SHP77 (cell line): ENCODE results near the gene RNF130.
A peak's percentile ranks its signal among the peaks of the same experiment; 100 is the strongest.

ENCODE experiments used
- DNase-seq, 2 experiments: peaks; one replicate each; lab custom pipeline; 2025; lab: John Stamatoyannopoulos, UW

Gene RNF130

DNA sequence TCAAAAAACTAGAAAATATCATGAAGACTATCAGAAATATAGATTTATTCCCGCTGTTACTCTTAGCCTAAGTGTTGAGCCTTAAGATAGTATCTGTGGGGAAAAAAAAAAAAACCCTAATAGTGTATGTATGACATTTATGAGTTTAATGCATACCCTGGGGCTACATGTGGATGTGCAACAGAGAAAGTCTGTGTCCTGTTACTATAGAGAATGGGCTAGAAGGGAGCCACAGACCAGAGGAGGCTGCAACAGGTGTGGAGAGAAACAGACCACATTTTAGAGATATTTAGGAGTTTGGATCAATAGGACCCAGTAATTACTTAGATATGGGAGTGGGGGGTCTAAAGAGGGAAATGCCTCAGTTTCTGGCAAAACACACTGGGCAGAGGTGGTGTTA, 15.4 kb downstream of the RNF130 start:
- DNase-seq = no peak

DNA sequence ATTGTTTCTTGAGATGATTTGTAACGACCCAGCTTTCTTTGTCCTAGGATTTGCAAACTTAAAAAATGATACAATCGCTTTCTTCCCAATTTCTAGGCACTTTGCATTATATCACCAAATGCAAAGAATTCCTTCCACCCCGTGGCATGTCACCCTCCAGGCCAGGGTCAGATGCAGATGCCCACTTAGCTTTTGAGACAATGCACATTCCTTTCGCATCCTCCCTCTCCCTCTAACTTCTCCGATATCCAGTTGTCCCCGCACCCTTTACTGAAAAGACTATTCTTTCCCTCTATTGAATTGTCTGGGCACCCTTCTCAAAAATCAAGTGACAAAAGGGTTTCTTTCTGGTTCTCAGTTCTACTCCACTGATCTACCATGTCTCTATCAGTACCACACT, 17.3 kb downstream of the RNF130 start:
- DNase-seq = no peak

DNA sequence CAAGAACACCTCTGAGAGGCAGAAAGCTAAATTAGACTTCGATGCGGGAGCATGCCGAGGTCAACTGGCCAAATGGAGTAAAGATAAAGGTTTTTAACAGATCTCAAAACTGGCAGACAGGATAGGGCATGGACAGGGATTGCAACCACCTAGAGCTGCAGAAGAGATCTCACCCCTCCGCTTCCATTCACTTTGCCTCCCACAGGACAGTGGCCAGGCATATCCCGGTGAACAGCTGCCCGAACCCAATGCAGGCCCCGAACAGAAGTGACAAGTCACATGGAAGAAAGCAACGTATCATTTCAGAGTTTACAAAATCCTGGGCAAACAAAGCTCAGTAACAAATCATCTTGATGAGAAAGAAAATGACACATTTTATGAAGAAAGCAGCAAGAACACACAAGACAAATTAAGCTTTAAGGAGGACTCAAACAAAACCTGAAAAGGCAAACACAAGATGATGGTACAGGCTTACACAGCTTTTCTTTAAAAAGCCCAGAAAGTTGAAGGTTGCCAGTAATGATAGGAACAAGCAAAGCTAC, 18.4 kb downstream of the RNF130 start:
- no peak for DNase-seq

DNA sequence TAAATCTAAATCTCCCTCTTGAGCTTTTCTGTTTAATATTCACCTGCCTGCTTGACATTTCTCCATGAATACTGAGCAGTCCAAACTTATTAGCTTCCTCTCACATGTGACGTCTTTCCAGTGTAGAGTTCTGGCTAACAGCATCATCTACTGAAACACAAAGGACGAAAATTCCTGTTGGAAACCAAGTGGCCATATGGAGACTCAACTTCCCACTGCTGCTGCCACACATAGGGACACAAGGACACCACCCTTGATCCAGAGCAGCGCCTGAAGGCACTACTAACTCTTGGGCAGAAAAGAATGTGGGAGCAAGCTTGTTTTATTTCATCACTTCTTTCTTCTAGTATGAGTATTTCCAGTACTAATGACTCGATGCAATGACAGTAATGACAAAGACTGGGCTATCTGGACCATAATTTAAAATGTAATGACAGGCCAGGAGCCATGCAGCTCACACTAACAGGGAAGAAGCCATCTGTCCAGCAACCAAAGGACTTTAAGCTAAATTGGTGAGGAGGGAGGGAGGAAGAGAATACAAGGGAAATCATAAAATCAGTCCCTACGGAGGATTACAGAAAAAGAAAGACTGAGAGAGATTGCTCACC, 19.2 kb downstream of the RNF130 start:
- no peak for DNase-seq

DNA sequence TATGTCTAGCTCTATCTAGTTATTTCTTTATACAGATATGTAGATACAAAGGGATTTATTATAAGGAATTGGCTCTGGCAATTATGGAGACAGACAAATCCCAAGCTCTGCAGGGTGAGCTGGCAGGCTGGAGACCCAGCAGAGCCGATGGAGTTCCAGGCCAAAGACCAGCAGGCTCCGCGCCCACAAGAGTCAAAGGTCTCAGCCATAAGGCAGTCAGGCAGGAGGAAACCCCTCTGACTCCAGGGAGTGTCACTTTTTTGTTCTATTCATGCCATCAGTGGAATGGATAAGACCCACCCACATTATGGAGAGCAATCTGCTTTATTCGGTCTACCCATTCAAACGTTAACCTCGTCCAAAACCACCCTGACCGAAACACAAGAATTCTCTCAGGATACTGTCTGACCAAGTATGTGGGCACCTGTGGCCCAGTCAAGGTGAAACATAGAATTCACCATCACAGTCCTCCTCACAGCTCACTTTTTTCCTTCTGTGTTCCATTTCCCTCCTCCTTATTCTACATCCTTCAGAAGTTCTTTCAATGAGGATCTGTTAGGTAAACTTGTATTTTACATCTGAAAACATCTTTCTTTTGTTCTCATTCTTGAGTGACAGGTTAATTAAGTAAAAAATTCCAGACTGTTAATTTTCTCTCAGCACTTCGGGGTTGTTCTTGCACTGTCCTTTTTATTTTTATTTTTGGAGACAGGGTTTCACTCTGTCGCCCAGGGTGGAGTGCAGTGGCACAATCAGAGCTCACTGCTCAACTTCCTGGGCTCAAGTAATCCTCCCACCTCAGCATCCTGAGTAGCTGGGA, 21.2 kb downstream of the RNF130 start:
- DNase-seq = no peak

DNA sequence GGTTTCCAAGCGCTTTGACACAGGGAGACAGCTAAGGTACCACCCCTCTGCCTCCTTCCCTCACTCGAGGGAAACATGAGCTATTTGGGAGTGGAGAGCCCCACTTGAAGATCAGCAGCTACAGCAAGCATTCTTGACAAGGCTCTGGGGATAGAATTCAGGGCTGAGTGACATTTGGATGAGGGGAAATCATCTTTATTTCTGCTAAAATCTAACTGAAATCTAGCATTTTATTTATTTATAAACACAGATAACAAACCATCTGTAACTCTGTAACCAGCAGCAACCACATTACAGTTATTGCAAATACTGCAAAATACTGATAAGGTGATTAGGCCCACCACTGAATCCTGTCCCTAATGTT, 22.4 kb downstream of the RNF130 start:
- no peak for DNase-seq

DNA sequence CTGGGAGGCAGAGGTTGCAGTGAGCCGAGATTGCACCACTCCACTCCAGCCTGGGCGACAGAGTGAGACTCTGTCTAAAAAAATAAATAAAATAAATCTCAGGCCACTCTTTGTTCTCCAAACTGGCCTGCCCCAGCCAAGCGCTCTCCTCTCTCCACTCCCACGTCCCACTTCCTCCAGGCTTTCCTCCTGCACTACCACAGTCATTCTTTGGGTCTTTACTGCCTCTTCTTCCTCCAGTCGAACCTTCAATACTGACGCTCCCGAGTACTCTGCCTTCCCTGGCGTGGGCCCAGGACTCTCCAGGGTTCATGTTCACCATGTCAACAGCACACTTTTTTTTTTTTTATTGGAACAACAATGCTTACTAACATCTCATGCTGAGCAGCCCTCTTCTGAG, 23.9 kb downstream of the RNF130 start:
- no peak for DNase-seq

DNA sequence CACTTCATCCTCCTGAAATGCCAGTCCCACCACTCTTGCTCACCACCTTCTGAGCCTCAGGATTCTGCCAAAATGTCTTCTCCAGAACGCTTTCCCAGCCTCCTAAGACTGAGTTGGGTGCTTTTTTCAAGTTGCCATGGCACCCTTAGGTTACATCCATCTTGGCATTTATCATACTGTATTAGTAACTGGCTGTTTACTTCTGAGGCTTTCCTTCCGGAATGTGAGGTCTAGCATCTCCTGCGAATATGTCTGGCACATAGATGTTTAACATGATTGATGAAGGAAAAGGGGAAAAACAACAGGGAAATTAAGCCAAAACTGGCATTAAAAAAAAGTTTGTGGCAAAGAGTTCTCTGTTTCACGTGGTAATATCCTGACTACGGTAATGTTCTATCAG, 24.9 kb downstream of the RNF130 start:
- no peak for DNase-seq

DNA sequence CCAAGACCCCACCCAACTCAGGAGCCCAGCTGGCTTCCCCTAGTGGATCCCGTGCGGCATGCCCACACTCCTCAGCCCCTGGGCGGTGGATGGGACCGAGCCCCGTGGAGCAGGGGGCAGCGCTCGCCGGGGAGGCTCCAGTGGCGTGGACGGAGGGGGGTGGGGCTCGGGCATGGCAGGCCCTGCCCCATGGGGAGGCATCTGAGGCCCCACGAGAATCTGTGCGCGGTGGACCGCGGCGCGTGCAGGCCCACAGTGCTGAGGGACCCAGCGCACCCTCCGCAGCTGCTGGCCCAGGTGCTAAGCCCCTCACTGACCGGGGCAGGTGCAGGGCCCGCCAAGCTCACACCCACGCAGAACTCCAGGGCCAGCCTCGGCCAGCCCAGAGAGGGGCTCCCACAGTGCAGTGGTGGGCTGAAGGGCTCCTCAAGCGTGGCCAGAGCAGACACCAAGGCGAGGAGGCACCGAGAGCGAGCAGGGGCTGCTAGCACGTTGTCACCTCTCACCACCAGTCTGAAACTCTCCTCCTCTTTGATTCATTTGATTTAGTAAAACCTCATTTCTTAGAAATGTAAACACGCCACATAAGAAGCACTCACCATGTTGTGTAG, 25.6 kb downstream of the RNF130 start:
- DNase-seq = no peak

DNA sequence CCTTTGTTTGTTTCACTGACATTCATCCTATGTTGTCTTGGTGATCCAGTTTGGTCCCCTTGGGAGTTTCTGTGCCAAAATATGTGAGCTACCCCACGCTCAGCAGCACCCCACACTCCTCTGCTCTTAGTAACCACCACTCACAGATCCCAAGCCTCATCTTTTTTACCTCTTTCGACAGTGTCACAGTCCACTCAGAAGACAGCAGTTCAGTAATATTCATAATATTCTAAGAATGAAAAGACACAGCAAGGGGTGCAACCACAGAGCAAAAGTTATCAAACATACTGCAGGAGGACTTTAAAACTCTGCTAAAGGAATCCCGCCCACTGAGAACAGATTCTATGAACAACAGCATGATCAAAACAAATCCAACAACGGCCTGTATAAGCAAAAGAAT, 28.2 kb downstream of the RNF130 start:
- no peak for DNase-seq

DNA sequence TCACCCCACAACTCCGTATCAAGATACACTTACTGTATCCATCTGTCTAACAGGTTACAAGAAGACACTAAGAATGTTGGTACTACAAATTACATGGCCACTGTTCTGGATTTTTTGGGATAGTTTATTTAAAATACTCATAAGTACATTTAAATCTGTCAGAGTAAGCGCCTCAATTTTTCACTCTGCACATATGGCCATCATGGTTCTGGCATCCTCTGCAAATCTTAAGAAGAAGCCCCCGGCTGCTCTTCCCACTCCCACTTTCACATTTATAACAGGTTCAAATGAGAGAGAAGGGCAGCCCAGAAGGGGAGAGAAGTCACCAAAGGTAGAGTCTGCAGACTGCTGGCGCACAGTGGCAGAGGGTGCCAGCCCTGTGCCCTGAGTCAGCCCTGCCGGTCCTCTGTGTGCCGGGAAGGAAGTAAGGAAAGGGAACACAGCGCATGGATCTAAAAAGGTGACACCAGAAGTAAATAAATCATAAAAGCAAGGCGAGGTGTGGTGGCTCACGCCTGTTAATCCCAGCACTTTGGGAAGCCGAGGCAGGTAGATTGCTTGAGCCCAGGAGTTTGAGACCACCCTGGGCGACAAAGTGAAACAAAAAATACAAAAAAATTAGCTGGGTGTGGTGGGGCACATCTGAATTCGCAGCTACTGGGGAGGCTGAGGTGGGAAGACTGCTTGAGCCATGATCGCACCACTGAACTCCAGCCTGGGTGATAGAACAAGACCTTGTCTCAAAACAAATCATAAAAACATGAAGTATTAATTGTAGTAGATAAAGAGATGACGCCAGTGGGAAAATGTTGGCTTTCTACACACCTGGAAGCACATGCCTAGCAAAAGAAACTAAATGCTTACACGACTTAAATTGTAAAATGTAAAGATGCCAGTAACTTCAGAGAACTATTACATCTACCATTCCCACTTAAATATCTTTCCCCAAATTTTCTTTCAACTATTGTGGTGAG, 30.0 kb downstream of the RNF130 start:
- no peak for DNase-seq

DNA sequence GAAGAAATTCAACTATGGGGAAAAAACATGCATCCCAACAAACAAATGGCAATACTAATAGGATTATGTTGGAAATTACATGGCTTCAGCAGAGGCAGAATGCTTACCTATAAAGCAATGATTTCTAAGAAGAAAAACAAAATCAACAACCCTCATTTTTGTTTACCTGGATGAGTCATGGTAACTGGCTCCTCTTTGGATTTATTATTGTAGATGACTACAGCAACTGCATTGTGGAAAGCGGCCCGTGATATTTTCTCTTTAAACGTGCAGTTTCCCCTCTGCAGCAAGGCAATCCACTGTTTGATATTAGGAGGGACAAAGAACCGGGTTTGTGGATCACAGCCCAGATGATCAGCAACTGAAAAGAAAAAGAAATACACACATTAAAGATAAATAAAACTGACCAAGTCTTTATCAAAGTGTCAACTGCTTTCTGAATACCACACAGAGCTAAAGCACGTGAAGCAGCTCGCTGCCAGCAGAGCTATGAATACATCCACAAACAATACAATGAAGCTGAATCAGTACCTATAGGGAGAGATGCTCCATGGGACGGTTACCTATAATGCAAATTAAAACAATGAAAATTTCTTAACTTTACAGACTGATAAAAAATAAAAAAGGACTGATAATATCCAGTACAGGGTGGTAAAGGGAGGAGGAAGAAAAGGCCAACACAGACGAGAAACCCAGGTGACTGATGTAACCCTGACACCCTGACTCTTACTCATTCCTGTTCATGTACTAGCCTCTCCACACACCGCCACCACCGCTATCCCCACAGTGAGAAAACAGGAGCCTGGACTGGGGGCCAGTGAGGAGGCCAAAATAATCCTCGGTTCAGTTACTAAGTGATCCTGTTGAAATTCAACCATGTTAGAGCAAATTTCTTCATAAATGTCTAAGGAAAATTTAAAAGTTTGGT, 31.0 kb downstream of the RNF130 start:
- no peak for DNase-seq

DNA sequence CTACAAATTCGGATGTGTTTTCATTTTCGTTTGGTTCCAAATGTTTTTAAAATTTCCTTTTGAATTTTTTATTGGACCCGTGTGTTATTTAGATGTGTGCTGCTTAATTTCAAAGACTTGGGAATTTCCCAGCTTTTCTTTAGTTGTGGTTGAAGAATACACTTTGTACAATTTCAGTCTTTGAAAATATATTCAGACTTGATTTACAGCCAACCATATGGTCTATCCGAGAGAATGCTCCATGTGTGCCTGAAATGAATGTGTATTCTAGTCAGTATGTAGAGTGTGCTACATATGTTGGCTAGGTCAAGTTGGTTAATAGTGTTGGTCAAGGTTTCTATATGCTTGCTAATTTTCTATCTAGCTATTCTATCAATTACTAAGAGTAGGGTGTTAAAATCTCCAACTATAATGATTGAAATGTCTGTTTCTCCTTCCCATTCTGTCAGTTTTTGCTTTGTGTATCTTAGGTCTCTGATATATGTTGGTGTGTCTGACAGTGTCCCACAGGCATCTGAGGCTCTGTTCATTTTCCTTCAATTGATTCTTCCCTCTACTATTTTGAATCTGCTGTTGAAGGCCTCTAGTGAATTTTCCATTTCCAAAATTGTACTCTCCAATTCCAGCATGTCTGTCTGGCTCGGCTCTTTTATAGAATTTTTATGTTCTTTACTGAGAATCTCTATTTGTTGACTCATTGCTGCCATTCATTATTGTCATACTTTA, 36.2 kb downstream of the RNF130 start:
- no peak for DNase-seq

DNA sequence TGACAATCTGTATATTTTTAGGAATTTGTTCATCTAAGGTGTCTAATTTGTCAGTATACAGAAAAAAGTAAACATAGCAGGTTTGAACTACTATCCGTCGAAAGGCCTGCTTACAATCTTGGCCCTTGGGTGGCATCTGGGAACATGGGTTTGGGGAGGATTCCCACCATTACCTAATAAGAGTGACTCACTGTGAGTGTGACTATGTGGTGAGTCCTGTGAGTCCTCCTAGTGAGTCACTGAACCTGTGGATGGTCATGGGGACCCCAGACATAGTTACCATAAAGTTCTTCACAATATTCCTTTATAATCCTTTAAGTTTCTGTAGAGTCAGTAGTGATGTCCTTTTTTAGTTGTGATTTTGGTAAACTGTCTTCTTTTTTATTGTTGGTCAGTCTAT, 37.0 kb downstream of the RNF130 start:
- DNase-seq = no peak

DNA sequence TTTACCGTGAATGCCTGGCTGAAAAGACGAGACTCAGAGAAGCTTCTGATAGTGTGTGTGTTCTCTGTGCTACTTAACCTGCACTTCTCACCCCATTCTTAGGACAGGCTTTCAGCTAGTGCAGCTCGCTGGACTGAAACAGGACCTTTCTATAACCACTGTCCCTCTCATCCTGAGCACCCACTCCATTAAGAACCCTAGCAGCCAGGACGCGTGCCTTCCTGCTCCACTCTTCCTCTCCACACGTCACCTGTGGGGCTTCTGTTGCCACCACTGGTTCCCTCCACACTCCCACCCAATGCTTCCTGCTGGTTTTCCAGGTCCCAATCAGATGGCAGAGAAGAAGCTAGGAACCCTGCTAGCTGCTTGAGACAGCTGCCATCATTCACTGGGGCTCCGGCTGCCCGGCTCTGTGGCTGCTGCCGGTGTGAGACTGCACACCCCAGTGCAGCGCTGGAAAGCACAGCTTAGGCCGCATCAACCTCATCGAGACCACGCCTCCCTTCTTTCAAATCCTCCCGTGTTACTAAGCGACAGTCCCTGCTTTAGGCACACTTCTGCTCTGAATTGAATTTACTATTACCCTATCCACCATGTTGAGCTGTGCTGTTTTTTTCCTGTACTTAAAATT, 44.0 kb downstream of the RNF130 start:
- peak; percentile 55 to 57 for DNase-seq

DNA sequence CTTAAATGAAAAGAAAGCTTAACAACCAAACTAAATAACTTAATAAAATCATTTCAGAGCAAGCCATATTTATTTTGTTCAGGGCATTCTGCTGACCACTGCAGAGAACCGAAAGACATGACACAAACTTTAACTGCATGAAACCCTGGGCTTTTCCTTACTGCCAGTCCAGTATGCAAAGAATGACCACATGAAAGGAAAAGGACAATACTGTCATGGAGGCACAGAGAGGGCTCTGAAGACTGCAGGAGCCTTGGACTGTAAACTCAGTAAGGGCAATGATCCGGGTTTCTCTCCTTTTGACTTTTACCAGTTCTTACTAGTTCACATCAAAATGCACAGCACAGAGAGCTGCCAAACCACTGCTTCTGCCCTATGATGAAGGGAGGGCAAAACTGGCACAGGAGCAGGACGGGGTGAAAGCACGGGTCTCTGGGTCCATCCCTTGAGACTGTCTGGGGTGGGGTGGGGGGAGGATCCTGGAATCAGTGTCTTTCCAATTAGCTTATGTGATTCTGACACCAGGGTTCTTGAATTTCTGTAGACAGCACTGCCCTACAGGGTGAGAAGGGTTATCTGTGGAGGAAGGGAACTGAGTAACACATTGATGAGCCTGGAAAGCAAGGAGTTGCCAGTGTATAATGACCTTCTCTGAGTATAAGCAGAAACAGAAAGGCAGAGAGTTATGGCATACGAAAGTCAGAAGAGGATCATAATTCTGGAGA, 44.7 kb downstream of the RNF130 start:
- peak in 1 of 2 experiments; percentile 27 for DNase-seq

DNA sequence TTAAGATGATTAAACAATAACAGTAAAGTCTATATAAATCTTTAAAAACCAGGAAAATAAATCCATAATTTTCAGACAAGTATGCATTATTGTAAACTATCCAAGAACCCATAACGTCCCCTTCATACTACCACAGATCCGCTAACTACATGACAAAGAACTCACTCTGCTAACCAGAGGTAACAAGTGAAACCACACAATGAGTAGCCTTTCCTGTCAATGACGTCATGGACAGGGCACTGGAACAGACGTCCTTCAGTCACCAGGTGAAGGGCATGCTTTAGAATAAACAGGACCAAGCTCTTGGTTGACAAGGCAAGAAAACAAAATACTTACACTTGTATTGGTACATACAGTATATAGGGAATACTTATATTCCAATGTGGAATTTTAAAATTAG, 45.2 kb downstream of the RNF130 start:
- DNase-seq = peak; percentile 92 to 95

DNA sequence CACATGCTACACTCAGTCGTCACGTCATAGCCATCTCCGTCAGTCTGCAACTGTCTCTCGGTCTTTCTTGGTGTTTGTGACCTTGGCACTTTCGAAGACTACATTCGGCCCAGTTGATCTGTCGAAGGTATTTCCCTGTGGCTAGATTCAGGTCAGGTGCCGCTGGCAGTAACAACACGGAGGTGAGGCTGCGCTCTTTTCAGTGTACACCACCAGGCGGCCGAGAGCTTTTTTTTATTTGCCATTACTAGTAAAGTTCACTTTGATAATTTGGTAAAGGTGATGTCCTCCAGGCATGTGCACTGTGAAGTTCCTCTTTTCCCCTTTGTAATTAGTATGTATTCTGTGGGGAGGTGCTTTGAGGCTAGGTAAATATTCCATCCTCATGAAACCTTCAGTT, 49.7 kb downstream of the RNF130 start:
- DNase-seq = no peak

DNA sequence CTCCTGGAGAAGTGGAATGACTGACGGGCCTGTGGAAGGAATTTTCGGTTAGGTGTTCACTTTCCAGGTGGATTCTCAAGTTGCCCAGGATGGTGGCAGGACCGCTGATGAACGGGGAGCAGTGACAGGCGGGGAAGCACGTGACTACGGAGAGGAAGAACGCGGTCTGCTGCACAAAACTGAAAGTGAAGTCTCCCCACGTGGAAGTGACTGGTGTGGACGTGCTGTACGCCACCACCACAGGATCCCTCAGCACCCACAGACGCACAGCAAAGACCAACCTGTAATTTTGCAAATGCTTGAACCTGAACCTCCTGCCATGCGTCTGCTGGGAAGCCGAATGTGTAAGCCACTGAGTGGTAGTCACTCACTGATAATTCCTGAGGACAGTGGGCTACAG, 51.4 kb downstream of the RNF130 start:
- DNase-seq = no peak
